ENCODE data around the gene NRXN3. TPM values are rescaled to one million over a fixed set of nuclear protein-coding genes. Genes with fewer than 3 reads are reported as not detected.

Gene NRXN3
- total RNA-seq, 1 experiment from 2014 or later, result not detected

GRCh38 chr14:79820866-79821535, 1650.8 kb downstream of the NRXN3 start:
- Histone ChIP-seq H3K4me3 (replicated peaks in 1 of 2; ENCODE audit: low read depth in 1 of 2, low read length in 2 of 2) (no peak overlapping the region), H3K27ac (ENCODE audit: low read depth, low read length) (no peak overlapping the region), H3K79me2 (ENCODE audit: insufficient read depth, low read length) (no peaks in the 10 kb centered on the region), H3K27me3 (ENCODE audit: insufficient read depth, low read length) (no peaks in the 10 kb centered on the region), H2AFZ (ENCODE audit: low read depth, low read length, poor library complexity, severe bottlenecking) (no peak overlapping the region), H3K4me1 (ENCODE audit: control insufficient read depth in 1 of 2, insufficient read depth in 2 of 2, low read length in 2 of 2) (no peaks in the 10 kb centered on the region), H4K20me1 (ENCODE audit: insufficient read depth) (no peaks in the 10 kb centered on the region), H3K9ac (ENCODE audit: low read length) (no peak overlapping the region), H3K36me3 (ENCODE audit: control insufficient read depth in 1 of 2, insufficient read depth in 2 of 2, low read length in 2 of 2) (no peaks in the 10 kb centered on the region), H3K9me2 (ENCODE audit: insufficient read depth) (no peaks in the 10 kb centered on the region), H3K9me3 (ENCODE audit: control insufficient read depth in 1 of 2, insufficient read depth in 1 of 2, low read depth in 1 of 2, low read length in 2 of 2) (peaks cover 4 to 8% of the 10 kb centered on the region in 2 experiments; a peak in 2 of 4 replicates), H3K4me2 (ENCODE audit: low read length) (no peak overlapping the region)
- ChIA-PET POLR2A (no interaction called here), CTCF (no interaction called here), RAD21 (ENCODE audit: low non-redundant PET in 1 of 2, low total read pairs in 2 of 2, uncharacterized antibody in 2 of 2, unreplicated experiment in 2 of 2) (no interaction called here)
- no TSS peak for BruUV-seq (replicated peaks)
- ATAC-seq (no peak), DNase-seq (ENCODE audit: low read depth, low spot score) (no peak)
- TF ChIP-seq, protein P1, sequence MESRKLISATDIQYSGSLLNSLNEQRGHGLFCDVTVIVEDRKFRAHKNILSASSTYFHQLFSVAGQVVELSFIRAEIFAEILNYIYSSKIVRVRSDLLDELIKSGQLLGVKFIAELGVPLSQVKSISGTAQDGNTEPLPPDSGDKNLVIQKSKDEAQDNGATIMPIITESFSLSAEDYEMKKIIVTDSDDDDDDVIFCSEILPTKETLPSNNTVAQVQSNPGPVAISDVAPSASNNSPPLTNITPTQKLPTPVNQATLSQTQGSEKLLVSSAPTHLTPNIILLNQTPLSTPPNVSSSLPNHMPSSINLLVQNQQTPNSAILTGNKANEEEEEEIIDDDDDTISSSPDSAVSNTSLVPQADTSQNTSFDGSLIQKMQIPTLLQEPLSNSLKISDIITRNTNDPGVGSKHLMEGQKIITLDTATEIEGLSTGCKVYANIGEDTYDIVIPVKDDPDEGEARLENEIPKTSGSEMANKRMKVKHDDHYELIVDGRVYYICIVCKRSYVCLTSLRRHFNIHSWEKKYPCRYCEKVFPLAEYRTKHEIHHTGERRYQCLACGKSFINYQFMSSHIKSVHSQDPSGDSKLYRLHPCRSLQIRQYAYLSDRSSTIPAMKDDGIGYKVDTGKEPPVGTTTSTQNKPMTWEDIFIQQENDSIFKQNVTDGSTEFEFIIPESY (IDR thresholded peaks at IDR 0.05; ENCODE audit: extremely low read depth, insufficient replicate concordance, low read length), result no peak
- no peak for TF ChIP-seq FOSL1 (IDR thresholded peaks at IDR 0.05; ENCODE audit: low read depth)
- TF ChIP-seq, protein P2, sequence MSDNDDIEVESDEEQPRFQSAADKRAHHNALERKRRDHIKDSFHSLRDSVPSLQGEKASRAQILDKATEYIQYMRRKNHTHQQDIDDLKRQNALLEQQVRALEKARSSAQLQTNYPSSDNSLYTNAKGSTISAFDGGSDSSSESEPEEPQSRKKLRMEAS (IDR thresholded peaks at IDR 0.05), result no peak
- no peak for TF ChIP-seq YY1 (IDR thresholded peaks at IDR 0.05; ENCODE audit: extremely low read depth, insufficient replicate concordance, low read depth, low read length)
- no peak for TF ChIP-seq POLR2AphosphoS5 (IDR thresholded peaks at IDR 0.05; ENCODE audit: low read depth, low read length)
- TF ChIP-seq, protein P3, sequence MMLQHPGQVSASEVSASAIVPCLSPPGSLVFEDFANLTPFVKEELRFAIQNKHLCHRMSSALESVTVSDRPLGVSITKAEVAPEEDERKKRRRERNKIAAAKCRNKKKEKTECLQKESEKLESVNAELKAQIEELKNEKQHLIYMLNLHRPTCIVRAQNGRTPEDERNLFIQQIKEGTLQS (IDR thresholded peaks at IDR 0.05), result no peak
- no peak for TF ChIP-seq SRF (IDR thresholded peaks at IDR 0.05; ENCODE audit: low read depth)
- no peak for TF ChIP-seq ZNF274 (IDR thresholded peaks at IDR 0.05; ENCODE audit: low read depth, low read length)
- no peak for TF ChIP-seq RAD21 (IDR thresholded peaks at IDR 0.05; ENCODE audit: low read depth)
- TF ChIP-seq ELF1 (IDR thresholded peaks at IDR 0.05; ENCODE audit: borderline replicate concordance, low read depth), result no peak
- no peak for TF ChIP-seq SIN3A (IDR thresholded peaks at IDR 0.05; ENCODE audit: low read depth)
- no peak for TF ChIP-seq POLR2A (IDR thresholded peaks at IDR 0.05; ENCODE audit: borderline replicate concordance, extremely low read depth, insufficient read depth, insufficient read length)
- no peak for TF ChIP-seq TCF7L2 (IDR thresholded peaks at IDR 0.05; ENCODE audit: borderline replicate concordance, extremely low read depth, insufficient read depth, insufficient read length)
- TF ChIP-seq REST (IDR thresholded peaks at IDR 0.05; ENCODE audit: low read depth), result no peak
- TF ChIP-seq CBX3 (IDR thresholded peaks at IDR 0.05; ENCODE audit: low read depth), result no peak
- no peak for TF ChIP-seq CEBPB (IDR thresholded peaks at IDR 0.05; ENCODE audit: low read depth)
- no peak for TF ChIP-seq CTCF (IDR thresholded peaks at IDR 0.05 in 2 of 3, conservative IDR thresholded peaks at IDR 0.05 in 1 of 3; ENCODE audit: borderline replicate concordance in 1 of 3, insufficient read depth in 1 of 3, low read depth in 2 of 3, low read length in 2 of 3)
- intact Hi-C loops (cut with micrococcal nuclease), result no loop called here

Data from HCT116 (cell line).